RKO (cell line): ENCODE measurements around the gene TLN1.

Experiments used
- DNase-seq: peaks from one replicate; pipeline ENCODE4 v3.0.0-alpha.2; 2016; ENCODE audit warnings: low spot score

The TLN1 gene

GRCh38 chr9:35683323-35683722 is 48.7 kb downstream of the TLN1 start:
- no peak for DNase-seq

GRCh38 chr9:35682520-35683315 is 49.3 kb downstream of the TLN1 start:
- DNase-seq: no peak

GRCh38 chr9:35682051-35682450 is 49.9 kb downstream of the TLN1 start:
- DNase-seq: no peak

- no peak for DNase-seq
These were observed 50.5 kb downstream of the TLN1 start for GRCh38 chr9:35681341-35682002.

GRCh38 chr9:35680331-35681105 is 51.5 kb downstream of the TLN1 start:
- DNase-seq: no peak

- DNase-seq: no peak
These were observed 52.1 kb downstream of the TLN1 start for GRCh38 chr9:35679766-35680330.

- DNase-seq: no peak
These were observed 52.9 kb downstream of the TLN1 start for GRCh38 chr9:35679091-35679490.

GRCh38 chr9:35675732-35676392 is 56.1 kb downstream of the TLN1 start:
- DNase-seq: no peak

- no peak for DNase-seq
These were observed 56.8 kb downstream of the TLN1 start for GRCh38 chr9:35675204-35675603.

- no peak for DNase-seq
These were observed 58.0 kb downstream of the TLN1 start for GRCh38 chr9:35674025-35674361.

- no peak for DNase-seq
These were observed 58.6 kb downstream of the TLN1 start, which contains the start of gene CA9 for GRCh38 chr9:35673132-35674024. TSS of gene CA9 (plus strand) at chr9:35673928. CDS start at chr9:35673960, 32 bp downstream.

- DNase-seq: peak; percentile 73
These were observed 62.5 kb downstream of the TLN1 start for GRCh38 chr9:35669331-35670145.

- DNase-seq: no peak
These were observed 64.1 kb downstream of the TLN1 start for GRCh38 chr9:35667939-35668338.

- DNase-seq: no peak
These were observed 65.4 kb downstream of the TLN1 start for GRCh38 chr9:35666549-35666948.

- DNase-seq: no peak
These were observed 66.0 kb downstream of the TLN1 start for GRCh38 chr9:35666045-35666444.

GRCh38 chr9:35665471-35665818 is 66.5 kb downstream of the TLN1 start:
- DNase-seq: no peak

GRCh38 chr9:35664531-35665470 is 67.2 kb downstream of the TLN1 start, which contains the start of gene ARHGEF39:
TSS of gene ARHGEF39 (minus strand) at chr9:35665195. CDS start at chr9:35665169, 26 bp downstream.
- peak; percentile 91 for DNase-seq

GRCh38 chr9:35662437-35662836 is 69.6 kb downstream of the TLN1 start:
- DNase-seq: no peak
